ENCODE measurements around the gene DNASE1L3.

GRCh38 chr3:58157700-58158099 is 53.1 kb downstream of the DNASE1L3 start:
- no peak for TF ChIP-seq EZH2 (IDR thresholded peaks at IDR 0.05; ENCODE audit: insufficient read depth, poor library complexity, severe bottlenecking)
- no peak for TF ChIP-seq EZH2phosphoT487 (IDR thresholded peaks at IDR 0.05; ENCODE audit: insufficient read depth, low read depth)
